Sigmoid colon (tissue), 4 donors: ENCODE measurements around the gene LAMB1.

Experiments used
- EP300 ChIP-seq, 4 donors: sonication (generic); formaldehyde crosslinking; IDR thresholded peaks; one replicate each; pipeline ENCODE4 v1.6.1; 2017; ENCODE audit warnings: antibody characterized with exemption in 4 of 4
- POLR2A ChIP-seq, 2 donors: fragments of 450-650 bp; IDR thresholded peaks; one replicate each; pipeline ENCODE4 v1.6.1; 2016; ENCODE audit warnings: antibody characterized with exemption in 2 of 2, mild to moderate bottlenecking in 2 of 2, moderate library complexity in 2 of 2
- POLR2AphosphoS5 ChIP-seq, 4 donors: sonication (generic); formaldehyde crosslinking; IDR thresholded peaks; one replicate each; pipeline ENCODE4 v1.6.1; 2017; ENCODE audit warnings: antibody characterized with exemption in 4 of 4
- TF ChIP-seq, protein P1 (sequence below), 4 experiments: fragments of 450-650 bp in 3 of 4; fragments of 200-600 bp in 1 of 4; IDR thresholded peaks; one replicate each; pipeline ENCODE4 v1.5.1; 2016 to 2019; ENCODE audit warnings: antibody characterized with exemption in 4 of 4, mild to moderate bottlenecking in 3 of 4, moderate library complexity in 2 of 4

DNA sequence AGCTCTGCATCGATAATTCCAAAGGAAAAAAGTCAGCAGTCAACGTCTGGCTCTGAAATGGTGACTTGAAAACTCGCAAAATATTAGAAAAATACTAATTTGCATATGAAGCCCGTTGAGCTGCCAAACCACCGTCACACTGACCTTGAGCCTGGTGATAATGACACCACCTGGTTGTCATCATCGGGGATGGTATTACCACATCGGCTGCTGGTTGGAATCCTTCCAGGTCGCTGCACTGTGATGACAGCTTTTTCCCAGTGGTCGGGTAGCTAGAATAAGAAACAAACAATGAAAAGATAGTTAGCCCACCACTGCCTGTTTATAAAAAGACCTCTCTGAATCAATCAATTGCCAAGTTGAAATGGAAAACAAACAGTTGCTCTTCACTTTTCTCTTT lies 41.6 kb downstream of the LAMB1 start:
- TF ChIP-seq POLR2A (IDR thresholded peaks at IDR 0.05) = no peak
- TF ChIP-seq, protein P1, sequence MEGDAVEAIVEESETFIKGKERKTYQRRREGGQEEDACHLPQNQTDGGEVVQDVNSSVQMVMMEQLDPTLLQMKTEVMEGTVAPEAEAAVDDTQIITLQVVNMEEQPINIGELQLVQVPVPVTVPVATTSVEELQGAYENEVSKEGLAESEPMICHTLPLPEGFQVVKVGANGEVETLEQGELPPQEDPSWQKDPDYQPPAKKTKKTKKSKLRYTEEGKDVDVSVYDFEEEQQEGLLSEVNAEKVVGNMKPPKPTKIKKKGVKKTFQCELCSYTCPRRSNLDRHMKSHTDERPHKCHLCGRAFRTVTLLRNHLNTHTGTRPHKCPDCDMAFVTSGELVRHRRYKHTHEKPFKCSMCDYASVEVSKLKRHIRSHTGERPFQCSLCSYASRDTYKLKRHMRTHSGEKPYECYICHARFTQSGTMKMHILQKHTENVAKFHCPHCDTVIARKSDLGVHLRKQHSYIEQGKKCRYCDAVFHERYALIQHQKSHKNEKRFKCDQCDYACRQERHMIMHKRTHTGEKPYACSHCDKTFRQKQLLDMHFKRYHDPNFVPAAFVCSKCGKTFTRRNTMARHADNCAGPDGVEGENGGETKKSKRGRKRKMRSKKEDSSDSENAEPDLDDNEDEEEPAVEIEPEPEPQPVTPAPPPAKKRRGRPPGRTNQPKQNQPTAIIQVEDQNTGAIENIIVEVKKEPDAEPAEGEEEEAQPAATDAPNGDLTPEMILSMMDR (IDR thresholded peaks at IDR 0.05) = no peak
- peak; percentile 19 to 69 (median 42) for TF ChIP-seq POLR2AphosphoS5 (IDR thresholded peaks at IDR 0.05)
- TF ChIP-seq EP300 (IDR thresholded peaks at IDR 0.05) = no peak
